Tongue (tissue), 2 donors: ENCODE measurements around the gene TPRX2. TPM values are rescaled to one million over a fixed set of nuclear protein-coding genes. Genes with fewer than 3 reads are reported as not detected.
"Not testable (repeated sequence)": the region's sequence is repeated elsewhere in the genome, so short reads cannot be mapped to it uniquely, and the experiment has no call there.

Experiments used
- DNase-seq: peaks from one replicate; pipeline ENCODE4 v3.0.0-alpha.2; 2015
- total RNA-seq: library from RNA; depleted of rRNA; stranded (reverse); fragments of >200 nt; gene quantifications from one replicate; pipeline ENCODE4 v1.2.3, GENCODE V29; 2014

The TPRX2 gene
- total RNA-seq, 1 donor from 2014 or later, result not detected

DNA sequence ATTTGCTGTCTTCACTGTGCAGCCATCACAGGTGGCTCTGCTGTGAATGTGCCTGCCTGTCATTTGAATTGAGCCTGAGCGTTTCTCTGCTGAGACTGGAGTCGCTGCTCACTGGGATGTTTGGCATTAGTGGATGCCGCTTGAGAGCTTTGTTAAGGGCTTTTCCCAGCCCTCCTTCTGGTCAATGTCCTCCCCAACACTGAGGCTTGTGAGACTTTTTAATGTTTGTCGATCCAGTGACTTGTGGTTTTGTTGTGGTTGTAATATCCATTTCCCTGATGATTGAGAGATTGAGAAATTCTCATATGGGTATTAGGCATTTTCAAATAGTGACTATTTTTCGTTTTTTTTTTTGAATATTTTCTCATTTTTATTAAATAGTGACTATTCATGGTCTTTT is 2.6 kb downstream of the TPRX2 start:
- no peak for DNase-seq

DNA sequence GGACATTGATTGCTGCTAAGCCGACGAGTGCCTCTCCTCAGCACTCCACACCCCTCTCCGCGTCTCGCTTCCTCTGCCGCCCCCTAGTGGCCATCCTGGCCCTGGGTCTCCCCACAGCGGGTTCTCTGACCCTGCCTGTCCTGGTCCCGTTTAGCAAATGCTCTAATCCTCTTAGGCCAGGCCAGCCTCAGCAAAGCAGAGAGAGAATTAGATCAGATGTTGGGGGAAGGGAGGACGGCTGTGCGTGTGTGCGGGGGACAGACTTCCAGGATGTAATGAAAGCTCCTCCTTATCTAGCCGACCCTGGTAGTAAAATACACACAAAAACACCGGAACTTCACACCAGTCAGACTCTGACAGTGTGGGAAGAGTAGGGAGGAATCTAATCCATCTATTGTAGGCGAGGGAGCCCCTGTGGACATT is 4.5 kb downstream of the TPRX2 start:
- DNase-seq, result peak; percentile 92

GRCh38 chr19:47865166-47865565 is 6.1 kb downstream of the TPRX2 start:
- DNase-seq, result no peak

- DNase-seq, result no peak
Observed at GRCh38 chr19:47878906-47879305, 19.9 kb downstream of the TPRX2 start.

DNA sequence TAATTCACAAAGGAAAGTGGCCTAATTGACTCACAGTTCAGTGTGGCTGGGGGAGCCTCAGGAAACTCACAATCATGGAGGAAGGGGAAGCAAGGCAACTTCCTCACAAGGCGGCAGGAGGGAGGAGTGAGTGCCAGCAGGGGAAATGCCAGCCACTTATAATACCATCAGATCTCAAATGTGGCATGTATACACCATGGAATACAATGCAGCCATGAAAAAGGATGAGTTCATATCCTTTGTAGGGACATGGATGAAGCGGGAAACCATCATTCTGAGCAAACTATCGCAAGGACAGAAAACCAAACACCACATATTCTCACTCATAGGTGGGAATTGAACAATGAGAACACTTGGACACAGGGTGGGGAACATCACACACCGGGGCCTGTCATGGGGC is 20.4 kb downstream of the TPRX2 start:
- not testable (repeated sequence) for DNase-seq

DNA sequence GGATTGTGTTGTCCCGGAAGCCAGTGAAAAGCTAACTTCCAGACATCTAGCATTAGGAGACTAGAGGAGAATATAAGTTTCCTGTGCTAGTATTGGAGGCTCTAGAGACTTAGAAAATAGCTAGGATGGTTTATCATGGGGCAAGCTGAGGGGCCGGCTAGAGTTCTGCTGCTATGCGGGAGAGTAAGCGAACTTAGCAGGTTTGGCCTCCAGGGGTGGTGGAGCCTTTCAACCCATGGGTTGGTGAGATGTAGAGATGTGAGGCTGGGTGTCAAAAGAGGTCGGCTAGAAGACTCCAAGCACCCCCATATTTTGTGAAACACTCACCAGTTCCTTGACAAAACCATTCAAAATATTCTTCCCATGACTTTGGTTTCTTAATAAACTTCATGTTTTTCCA is 22.7 kb downstream of the TPRX2 start:
- no peak for DNase-seq

- DNase-seq, result no peak
Observed at GRCh38 chr19:47882890-47883289, 23.9 kb downstream of the TPRX2 start.

DNA sequence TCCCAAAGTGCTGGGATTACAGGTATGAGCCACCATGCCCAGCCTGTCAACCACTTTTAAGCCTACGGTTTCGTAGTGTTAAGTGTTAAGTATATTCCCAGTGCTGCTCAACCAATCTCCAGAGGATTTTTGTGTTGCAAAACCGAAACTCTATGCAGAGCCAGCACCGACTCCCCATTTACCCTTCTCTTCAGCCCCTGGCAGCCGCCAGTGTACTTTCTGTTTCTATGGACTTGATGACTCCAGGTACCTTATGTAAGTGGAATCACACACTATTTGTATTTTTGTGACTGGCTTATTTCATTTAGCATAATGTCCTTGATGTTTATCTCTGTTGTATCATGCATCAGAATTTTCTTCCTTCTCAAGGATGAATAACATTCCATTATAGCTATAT is 26.0 kb downstream of the TPRX2 start:
- no peak for DNase-seq

GRCh38 chr19:47886010-47886559 is 27.1 kb downstream of the TPRX2 start, which contains the start of gene SULT2A1:
SULT2A1 (minus strand) TSS chr19:47886315; CDS start chr19:47886257, 58 bp downstream.
- DNase-seq, result no peak

GRCh38 chr19:47890865-47891621 is 32.0 kb downstream of the TPRX2 start:
- DNase-seq, result no peak

- no peak for DNase-seq
Observed at GRCh38 chr19:47891622-47891922, 32.5 kb downstream of the TPRX2 start.

DNA sequence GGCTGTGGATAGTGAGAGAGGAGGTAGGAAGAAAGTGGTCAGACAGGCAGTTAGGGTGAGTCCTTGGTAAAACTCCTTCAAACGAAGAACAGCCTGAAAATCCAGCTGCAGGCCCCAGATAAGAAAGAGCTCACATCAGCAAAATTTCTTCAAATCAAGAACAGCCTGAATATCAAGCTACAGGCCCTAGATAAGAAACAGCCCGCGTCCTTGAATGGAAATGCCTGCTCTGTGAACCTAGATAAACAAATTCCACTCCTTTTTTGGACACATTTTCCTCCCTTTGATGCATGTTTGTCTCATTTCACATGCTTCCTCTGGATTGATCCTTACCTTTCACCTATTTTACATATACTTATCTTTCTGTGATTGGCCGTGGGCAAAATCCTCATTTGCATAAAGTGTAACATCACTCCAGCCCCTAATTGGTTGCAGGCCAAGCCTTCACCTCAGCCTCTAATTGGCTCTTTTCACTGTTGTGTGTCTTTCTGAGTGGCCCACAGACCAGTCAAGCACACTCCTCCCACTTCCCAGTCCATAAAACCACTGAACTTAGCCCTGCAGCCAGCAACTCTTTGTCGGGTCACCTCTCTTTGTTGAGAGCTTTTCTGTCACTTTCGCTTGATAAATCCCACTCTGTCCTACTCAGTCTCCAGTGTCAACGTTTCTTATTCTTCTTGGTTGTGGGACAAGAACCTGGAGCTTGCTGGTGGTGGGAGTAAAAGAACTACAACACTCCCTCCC is 33.1 kb downstream of the TPRX2 start:
- DNase-seq, result no peak

DNA sequence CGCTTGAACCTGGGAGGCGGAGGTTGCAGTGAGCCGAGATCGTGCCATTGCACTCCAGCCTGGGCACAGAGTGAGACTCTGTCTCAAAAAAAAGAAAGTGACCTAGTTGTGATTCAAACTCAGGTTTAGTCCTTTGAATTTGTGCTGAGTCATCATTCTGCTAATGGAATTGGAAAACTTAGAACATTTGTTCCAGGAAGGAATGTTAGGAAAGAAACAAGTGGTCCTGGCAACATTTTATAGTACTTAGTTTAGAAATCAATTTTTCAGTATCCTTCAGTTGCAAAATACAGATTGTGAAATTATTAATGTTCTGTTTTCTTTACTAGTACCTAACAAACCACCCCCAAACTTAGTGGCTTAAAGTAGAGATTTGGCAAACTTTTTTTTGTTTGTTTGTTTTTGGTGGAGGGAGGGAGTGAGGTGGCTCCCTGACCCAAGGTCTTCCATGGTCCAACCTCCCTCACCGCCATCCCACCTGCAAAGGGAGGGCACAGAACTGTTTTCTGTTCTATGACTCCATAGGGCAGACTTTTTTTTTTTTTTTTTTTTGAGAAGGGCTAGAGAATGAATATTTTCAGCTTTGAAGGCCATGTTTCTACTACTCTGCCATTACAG is 36.2 kb downstream of the TPRX2 start:
- no peak for DNase-seq

DNA sequence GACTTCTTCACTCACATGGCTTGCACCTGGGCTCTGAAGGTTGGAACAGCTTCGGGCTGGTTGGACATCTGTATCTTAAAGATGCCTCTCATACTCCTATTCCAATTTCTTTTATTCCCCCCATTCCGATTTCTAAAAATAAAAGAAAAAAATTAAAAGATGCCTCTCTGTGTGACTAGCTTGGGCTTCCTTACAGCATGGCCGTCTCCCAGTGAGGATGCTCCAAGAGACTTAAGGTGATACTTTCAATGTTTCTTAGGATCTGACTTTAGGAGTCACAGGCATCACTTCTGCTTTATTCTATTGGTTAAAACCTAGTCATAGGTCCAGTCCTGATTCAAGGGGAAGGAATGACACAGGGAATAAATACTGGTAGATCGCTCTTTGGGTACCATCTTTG is 37.0 kb downstream of the TPRX2 start:
- DNase-seq, result no peak

- DNase-seq, result no peak
Observed at GRCh38 chr19:47896773-47897172, 37.7 kb downstream of the TPRX2 start.

DNA sequence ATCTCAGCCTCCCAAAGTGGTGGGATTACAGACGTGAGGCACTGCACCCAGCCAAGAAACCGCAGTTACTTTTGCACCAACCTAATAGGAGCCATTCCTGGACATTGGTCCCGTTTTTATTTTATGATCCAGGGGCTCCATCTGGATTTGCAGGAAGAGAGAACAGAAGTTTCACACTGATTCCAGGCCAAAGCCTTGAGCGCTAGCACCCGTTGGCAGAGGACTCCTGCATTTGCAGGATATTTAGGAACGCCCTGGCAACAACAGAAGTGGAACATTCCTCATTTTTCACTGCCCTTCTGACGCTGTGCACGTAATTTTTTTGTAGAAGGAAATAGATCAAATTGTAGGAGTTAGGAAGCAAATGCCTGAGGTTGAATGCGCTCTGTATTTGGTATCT is 38.8 kb downstream of the TPRX2 start:
- DNase-seq, result peak; percentile 33

GRCh38 chr19:47899335-47899734 is 40.3 kb downstream of the TPRX2 start:
- DNase-seq, result no peak

GRCh38 chr19:47901370-47901769 is 42.3 kb downstream of the TPRX2 start:
- DNase-seq, result no peak

- DNase-seq, result not testable (repeated sequence)
Observed at GRCh38 chr19:47909350-47909749, 50.3 kb downstream of the TPRX2 start.

DNA sequence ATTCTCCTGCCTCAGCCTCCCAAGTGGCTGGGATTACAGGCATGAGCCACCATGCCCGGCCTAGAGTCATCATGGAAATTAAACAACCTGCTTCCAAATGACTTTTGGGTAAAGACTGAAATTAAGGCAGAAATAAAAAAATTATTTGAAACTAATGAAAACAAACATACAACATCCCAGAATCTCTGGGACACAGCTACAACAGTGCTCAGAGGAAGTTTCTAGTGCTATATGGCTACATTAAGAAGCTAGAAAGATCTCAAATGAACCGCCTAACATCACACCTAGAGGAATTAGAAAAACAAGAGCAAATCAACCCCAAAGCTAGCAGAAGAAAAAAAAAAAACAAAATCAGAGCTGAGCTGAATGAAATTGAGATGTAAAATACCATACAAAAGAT is 51.2 kb downstream of the TPRX2 start:
- not testable (repeated sequence) for DNase-seq
